HG02798 (cell line): Measurements from ENCODE around the gene AIFM3.

Experiments
- ATAC-seq: cut with Tn5 transposase; IDR thresholded peaks from one replicate; pipeline ENCODE4 v1.9.1; 2021; ENCODE audit warnings: mild to moderate bottlenecking; ENCODE audit not compliant: unreplicated experiment, poor library complexity

Gene AIFM3

GRCh38 chr22:20972933-20973577, 6.0 kb downstream of the AIFM3 start:
- ATAC-seq: no peak

DNA sequence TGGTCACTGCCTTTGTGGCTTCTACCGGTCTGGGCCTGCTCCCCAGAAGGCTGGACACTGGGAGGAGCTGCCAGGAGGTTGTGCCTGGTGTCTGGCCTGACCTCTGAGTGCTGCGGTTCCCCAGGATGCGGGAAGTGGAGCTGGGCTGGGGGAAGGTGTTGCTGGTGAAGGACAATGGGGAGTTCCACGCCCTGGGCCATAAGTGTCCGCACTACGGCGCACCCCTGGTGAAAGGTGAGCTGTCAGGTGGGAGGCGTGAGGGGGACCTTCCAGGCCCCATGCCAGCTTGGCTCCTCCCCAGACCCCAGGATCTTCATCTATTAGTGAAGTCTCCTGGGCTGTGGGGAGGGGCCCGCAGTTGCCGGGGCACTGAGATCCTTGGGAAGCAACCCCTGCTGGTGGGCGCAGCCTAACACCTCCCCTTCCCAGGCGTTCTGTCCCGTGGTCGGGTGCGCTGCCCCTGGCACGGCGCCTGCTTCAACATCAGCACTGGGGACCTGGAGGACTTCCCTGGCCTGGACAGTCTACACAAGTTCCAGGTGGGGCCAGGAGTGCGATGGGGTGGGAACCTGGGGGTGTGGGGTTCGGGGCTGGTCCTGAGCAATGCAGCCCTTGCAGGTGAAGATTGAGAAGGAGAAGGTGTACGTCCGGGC, 6.7 kb downstream of the AIFM3 start:
- ATAC-seq: no peak

DNA sequence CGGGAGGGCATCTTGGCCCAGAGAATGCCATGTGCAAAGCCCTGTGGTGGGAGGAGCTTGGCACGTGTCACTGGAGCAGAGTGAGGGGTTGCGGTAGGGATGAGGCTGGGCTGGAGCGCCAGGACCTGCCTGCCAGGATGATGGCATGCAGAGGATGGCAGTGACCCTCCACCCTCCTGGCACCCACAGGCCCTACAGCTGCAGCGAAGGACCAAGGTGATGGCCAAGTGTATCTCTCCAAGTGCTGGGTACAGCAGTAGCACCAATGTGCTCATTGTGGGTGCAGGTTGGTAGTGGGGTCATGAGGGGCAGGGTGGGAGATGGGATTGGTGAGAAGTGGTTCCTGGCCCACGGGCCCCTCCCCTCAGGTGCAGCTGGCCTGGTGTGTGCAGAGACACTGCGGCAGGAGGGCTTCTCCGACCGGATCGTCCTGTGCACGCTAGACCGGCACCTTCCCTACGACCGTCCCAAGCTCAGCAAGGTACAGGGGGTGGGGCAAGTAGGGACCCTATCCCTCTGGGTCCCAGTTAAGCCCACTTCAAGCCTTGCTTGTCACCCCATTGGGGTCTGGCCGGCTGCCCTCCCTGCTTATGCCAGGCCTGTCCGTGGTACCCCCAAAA, 7.4 kb downstream of the AIFM3 start:
- no peak for ATAC-seq

GRCh38 chr22:20975541-20976290, 8.7 kb downstream of the AIFM3 start:
- ATAC-seq: no peak

DNA sequence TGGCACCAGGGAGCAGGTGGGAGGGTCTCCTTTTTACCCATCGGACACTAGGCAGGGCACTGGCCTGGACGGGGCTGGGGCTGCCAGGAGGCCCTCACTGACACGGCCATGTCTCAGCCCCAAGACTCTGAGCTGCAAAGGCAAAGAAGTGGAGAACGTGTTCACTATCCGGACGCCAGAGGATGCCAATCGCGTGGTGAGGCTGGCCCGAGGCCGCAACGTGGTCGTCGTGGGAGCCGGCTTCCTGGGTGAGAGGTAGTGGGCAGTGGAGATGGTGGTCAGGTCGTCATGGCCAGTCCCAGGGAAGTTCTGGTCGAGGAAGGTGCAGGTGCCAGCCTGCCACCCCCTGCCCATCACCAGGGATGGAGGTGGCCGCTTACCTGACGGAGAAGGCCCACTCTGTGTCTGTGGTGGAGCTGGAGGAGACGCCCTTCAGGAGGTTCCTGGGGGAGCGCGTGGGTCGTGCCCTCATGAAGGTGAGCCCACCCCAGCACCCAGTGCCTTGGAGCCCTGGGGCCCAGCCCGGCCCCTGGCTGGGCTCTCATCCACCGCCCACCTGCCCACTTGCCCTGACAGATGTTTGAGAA, 9.3 kb downstream of the AIFM3 start:
- no peak for ATAC-seq

DNA sequence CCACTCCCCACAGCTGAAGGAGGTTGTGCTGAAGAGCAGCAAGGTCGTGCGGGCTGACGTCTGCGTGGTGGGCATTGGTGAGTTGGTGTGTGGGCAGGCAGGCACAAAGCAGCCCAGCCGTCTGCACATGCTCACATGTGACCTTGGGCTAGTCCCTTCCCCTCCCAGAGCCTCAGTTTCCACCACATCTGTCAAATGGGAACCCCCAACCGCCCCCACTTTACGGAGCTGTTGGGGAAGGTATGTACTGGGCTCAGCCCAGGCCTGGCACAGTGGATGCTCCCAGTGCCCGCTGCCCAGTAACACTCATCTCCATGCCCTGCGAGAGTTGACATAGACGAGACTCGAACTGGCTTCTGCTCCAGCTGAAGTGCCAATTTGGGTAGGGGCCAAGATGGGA, 10.0 kb downstream of the AIFM3 start:
- no peak for ATAC-seq

DNA sequence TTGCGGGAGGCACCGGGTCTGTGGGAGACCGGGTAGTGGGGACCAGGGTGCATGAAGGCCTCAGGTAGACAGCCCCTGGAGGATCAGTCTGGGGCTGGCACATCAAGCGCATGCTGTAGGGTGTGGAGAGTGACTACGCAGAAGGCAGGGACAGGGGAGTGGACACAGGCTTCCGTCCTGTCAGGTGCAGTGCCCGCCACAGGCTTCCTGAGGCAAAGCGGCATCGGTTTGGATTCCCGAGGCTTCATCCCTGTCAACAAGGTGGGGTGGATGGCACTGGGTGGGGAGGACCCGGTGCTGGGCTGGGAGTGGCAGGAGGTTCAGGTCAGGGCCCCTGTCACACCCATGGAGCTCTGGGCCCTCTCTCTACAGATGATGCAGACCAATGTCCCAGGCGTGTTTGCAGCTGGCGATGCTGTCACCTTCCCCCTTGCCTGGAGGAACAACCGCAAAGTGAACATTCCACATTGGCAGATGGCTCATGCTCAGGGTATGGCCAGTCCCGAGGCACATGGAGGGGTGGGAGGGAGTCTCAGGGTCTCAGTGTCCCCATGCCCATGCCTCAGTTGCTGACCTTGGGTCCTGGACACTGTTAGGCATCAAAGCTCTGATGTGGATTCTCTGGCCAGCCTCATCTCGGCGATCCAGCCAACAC, 10.6 kb downstream of the AIFM3 start:
- no peak for ATAC-seq

GRCh38 chr22:20978419-20978818, 11.4 kb downstream of the AIFM3 start:
- no peak for ATAC-seq

DNA sequence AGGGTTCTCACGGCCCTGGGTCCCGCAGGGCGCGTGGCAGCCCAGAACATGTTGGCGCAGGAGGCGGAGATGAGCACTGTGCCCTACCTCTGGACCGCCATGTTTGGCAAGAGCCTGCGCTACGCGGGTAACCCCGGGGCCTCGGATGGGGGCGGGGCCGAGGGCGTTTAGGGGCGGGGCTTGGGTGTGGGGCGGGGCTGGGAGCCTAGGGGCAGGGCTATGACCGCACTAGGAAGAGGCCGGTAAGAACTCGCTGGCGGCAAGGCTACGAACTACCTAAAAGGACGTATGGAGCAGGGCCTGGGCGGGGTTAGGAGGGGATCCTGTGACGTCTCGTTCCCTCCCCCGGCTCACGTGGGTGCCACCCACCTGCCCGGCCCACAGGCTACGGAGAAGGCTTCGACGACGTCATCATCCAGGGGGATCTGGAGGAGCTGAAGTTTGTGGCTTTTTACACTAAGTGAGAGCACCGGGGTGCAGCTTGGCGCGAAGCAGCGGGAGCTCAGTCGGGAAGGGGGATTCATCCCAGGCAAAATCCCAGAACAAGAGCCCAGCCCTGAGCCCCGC, 12.3 kb downstream of the AIFM3 start:
- ATAC-seq: no peak

DNA sequence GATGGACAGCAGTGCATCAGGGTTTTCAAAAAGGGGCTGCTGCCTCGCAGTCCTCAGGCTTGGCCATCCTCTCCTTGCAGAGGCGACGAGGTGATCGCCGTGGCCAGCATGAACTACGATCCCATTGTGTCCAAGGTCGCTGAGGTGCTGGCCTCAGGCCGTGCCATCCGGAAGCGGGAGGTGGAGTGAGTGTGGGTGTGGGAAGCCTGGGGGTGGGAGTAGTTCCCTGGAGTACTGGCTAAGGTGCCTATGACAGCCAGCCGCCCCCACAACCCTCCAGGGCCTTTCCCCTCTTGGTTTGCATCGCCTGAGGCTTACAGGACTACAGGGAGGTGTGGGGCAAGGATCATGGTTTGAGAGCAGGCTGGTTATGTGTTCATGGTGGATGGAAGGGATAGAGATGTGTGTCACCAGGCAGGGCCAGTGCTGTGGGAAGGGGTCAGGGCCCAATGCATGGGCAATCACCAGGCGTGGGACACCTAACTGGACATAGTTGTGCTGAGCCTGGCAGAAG, 12.9 kb downstream of the AIFM3 start:
- ATAC-seq: no peak

DNA sequence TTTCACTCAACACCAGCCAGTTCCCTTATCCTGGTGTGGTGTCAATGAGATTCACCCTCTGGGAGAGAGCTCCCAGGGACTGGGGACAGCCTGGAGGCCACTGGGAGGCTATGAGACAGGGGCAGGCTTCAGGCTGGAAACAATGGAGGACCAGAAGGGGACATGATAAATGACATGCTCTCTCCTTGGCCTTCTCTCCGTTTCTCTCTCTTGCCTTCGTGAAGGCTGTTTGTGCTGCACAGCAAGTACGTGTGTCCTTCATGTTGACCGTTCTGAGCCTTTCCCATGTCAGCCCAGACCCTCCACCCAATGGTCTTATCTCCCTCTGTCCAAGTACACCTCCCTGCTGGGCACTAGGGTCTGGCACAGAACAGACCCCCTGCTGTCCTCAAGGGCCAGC, 13.5 kb downstream of the AIFM3 start:
- no peak for ATAC-seq

DNA sequence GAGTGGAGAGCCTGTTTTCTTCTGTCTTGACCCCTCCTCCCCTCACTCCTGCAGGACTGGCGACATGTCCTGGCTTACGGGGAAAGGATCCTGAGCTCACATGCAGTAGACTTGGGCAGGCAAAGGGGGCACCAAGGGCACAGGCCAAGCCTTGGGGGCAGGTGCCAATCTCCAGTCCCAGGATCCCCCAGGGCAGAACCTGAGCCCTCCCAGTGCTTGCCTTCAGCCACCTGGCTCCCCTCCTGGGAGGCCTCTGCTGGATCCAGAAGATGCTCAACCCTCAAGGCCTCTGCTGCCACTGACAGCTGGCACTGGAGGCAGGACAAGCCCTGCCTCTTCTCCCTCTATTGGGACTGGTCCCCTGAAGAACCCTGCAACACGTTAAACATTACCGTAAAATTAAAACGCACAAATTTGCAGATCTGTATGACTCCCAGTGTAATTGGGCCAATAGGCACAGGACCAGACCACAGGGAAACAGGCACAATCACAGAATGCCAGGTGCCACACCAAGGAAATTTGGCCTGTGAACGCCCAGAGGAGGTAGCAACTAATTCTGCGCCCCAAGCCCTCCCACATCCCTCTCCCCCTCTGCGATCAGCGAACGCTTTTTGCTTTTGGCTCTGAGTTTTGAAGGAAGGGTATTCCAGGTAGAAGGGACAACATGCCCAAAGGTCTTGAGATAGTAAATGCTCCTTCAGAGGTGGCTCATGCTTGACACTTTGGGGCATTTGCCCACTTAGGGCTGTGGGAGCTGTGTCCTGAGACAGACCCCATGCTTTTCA, 14.1 kb downstream of the AIFM3 start:
- ATAC-seq: no peak

GRCh38 chr22:20981787-20982562, 14.9 kb downstream of the AIFM3 start, which contains the start of gene LZTR1:
Gene LZTR1, plus strand, starts transcription at chr22:20982297. Its CDS starts 75 bp downstream, at chr22:20982372.
- ATAC-seq: peak; percentile 88

GRCh38 chr22:20982563-20982882, 15.5 kb downstream of the AIFM3 start:
- peak; percentile 14 for ATAC-seq

GRCh38 chr22:20983081-20983771, 16.2 kb downstream of the AIFM3 start:
- ATAC-seq: no peak

GRCh38 chr22:20985720-20986119, 18.7 kb downstream of the AIFM3 start:
- ATAC-seq: no peak

GRCh38 chr22:20986365-20986764, 19.3 kb downstream of the AIFM3 start:
- ATAC-seq: no peak

- no peak for ATAC-seq
These were observed 20.3 kb downstream of the AIFM3 start for GRCh38 chr22:20987375-20987774.
